Right kidney (tissue), 1 donor: ENCODE measurements around the gene EXOC2.
"Not testable (repeated sequence)": the region's sequence is repeated elsewhere in the genome, so short reads cannot be mapped to it uniquely, and the experiment has no call there.

ENCODE experiments used
- DNase-seq: peaks from one replicate; pipeline ENCODE4 v3.0.0-alpha.2; 2016

Gene EXOC2

DNA sequence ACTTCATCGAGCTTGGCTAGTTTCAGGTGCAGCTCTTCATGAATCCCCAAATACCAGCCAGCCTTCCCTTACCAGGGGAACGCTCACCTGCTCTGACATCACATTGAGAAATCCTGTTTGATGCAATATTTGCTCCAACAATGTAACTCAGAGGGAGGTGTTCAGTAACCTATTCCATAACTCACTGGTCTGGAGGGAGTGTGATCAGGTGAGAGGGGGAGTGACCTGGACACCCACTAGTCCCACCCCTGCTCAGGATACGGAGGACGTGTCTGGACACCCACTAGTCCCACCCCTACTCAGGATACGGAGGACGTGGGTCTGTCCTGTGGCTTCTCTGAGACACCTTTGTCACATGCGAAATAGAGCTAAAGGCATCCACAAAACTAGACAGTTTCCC lies 106.4 kb downstream of the EXOC2 start:
- no peak for DNase-seq

GRCh38 chr6:583635-584034 lies 109.3 kb downstream of the EXOC2 start:
- no peak for DNase-seq

- no peak for DNase-seq
These were observed 109.8 kb downstream of the EXOC2 start for GRCh38 chr6:583116-583515.

- DNase-seq, result no peak
These were observed 110.6 kb downstream of the EXOC2 start for GRCh38 chr6:582370-582769.

DNA sequence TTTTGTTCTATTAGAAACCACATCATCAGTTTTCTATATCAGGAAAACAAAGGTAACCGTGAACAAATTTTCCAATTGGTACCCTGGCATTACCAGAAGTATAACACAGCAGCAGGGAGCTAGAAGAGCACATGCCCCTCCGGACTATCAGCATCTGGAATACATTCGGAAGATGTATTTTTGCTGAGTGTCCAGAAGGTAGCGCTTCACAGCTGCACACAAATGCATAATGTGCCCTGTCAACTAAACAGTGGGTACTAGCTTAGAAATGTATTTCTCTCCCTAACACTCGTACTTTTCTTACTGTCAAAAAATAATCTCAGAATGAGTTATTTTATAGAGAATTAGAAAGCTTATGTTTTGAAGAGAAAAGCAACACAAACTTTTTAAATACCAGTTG lies 113.6 kb downstream of the EXOC2 start:
- DNase-seq, result no peak

DNA sequence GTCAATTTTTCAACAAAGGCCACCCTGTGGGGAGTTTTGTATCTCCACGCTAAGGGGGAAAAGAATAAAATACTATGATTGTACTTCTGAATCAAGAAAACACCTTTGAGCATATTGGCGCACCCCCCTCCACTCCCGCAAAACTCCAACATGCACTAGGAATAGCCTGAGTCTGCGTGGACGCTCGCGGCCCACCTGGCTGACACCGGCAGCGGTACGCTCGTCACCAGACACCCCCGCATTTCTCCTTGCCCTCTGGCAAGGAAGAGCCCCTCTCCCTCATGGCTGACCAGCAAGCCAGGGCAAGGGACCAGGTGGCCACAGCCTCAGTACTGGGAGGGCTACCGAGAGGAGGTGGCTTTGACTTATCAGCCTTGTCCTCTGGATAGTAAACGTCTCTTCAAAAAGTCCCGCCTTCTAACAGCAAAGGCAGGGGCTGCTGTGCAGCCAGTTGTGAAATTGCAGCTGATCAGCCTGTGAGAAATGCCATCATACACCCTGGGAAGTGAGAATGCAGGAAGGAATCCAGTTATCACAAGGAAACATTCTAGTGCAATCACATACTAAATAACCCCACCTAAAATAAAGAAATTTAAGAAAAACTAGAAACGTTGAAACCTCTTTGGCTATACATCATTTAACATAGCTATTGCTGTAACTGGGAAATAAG lies 120.2 kb downstream of the EXOC2 start:
- no peak for DNase-seq

DNA sequence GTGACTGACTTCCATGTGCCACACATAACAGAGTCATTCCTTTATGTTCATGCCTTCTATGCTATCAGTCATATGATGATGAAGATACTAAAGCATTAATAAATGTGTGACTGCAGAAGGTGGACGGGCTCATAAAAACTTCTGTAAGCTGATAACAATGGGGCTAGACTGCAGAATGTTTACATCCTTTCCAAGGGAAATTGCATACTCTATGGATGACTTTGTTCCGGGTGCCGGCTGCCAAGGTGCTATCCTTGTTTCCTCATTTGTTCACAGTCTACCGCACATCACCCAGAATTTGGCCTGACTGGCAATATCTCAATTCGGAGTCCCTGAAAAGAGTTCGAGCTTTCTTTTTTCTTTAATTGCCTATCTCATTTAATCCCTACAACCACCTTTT lies 121.0 kb downstream of the EXOC2 start:
- no peak for DNase-seq

- no peak for DNase-seq
These were observed 122.1 kb downstream of the EXOC2 start for GRCh38 chr6:570825-571224.

DNA sequence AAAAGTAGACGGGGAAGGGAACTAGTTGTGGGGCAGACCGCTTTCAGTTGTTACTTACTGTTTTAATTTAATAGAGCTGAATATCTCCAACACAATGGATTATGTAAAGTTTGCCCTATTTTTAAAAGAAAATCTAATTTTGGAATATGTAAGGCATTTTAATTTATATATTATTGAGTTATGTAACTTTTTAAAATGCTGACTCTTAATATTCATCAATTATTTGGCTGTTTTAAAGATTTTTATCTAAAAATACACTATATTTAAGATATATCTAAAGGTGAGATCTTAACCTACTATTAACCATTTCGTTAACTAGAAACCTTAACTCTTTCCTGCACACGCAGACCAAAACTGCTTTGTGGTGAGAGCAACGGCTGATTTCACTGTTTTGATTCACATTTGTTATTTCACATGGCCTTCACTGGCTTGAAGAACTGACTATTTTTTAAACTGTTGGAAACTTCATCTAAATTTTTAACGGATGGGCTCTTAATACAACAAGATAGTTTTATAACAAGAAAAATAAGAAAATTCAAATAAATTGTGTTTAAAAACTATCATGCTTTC lies 123.9 kb downstream of the EXOC2 start:
- DNase-seq, result no peak

DNA sequence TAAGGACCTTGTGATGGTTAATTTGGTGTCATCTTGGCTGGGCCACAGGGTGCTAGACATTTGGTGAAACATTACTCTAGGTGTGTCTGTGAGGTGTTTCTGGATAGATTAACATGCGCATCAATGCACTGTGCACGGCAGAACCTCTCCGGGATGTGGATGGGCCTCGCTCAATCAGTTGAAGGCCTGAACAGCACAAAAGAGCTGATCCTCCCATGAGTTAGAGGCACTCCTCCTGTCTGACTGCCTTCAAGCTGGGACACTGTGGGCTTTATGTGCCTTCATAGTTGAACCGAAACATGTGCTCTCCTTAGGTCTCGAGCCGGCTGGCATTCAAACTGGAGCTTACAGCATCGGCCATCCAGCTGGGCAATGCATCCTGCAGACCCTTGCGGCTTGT lies 124.9 kb downstream of the EXOC2 start:
- no peak for DNase-seq

GRCh38 chr6:563863-564262 lies 129.1 kb downstream of the EXOC2 start:
- no peak for DNase-seq

DNA sequence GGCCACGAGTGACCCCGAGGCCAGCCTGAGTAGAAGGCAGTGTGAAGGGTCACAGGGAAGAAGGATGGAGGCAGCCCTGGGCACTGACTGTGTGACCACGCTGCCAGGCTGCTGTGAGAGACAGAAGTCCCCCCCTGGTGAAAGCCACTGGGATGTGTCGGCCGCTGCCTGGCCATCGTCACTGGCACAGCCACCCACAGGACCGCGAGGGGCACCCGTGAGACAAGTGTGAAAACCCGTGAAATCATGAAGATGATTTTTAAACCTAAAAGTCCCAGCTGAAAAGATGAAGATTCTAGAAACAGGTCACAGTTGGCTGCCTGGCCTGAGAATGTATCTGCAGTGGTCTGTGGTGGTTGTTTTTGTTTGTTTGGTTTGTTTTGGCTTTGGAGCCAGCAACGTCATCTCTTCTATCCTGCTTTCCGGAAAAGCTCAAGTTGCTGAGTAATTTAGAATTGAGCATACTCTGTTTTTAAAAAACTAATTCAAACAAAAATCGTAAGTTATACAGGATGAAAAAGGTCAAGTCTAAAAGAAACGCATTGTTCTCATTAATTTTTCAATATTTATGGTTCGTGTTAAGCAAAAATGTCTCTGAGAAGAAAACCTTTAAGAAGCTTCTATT lies 130.8 kb downstream of the EXOC2 start:
- no peak for DNase-seq

DNA sequence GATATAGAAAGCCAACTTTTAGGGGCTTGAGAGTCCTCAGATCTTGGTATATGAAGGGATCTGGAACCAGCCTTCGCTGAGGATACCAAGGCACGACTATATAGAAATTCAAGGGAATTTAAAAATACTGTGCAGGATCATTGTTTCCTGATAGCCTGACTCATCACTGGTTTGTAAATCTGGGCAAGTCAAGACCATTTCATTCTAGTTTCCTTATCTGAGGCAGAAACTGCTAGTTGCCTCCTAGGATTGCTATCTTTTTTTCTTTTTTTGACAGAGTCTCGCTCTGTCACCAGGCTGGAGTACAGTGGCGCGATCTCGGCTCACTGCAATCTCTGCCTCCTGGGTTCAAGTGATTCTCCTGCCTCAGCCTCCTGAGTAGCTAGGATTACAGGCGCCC lies 131.6 kb downstream of the EXOC2 start:
- not testable (repeated sequence) for DNase-seq

DNA sequence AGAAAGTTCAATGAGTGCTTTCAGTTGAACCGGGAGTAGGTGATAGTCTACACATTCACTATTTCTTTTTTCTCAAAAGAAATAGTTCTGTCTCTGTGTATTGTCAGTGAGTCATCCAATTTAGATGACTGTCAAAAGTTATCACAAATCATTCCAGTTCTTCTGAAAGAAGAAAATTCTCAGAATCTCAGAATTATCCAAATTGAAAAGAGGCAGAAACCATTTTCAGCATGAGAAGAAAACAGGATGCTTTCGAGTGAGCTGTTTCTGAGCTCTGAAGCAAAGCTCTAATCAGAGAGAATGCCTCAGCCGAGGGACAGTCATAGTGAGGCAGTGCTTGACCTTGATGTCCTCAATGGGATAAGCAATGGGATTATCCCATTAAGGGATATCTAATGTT lies 134.0 kb downstream of the EXOC2 start:
- no peak for DNase-seq

DNA sequence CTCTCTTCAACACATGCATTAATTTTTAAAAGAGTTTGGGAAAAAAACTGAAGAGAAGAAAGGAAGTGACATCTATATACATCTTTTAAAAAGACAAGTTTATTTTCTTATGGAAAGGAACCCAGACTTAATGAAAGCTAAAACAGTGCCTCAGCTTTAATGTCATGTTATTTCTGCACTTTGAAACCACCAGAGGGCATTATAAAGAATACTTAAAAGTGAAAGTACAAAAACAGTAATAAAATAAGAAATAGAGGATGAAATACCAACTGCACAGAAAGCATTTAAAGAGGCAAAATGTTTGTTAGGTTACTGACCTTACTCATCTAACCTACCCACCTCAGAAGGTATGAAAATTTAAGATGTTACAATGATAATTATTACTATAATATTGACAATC lies 134.8 kb downstream of the EXOC2 start:
- DNase-seq, result no peak

GRCh38 chr6:551829-552350 lies 141.0 kb downstream of the EXOC2 start:
- no peak for DNase-seq

DNA sequence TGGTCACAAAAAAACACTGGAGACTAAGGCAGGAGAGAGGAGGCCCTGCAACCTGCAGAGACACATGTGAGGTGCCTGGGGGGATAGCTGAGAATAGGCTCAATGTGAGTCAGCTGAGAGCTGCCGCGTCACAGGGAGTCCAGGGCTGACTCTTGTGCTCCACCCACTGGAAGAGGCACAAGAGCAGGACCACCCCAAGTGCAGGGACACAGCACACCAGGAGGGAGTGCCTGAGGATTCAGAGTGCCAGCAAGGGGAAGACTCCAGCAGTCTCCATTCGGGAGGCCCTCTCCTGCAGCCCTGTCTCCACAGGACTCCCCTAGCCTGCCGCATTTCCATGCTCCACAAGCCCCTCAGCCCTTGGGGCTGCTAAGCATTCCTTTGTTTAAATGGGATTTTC lies 141.5 kb downstream of the EXOC2 start:
- no peak for DNase-seq

- DNase-seq, result no peak
These were observed 143.0 kb downstream of the EXOC2 start for GRCh38 chr6:549906-550305.

GRCh38 chr6:548517-548916 lies 144.4 kb downstream of the EXOC2 start:
- DNase-seq, result no peak

- no peak for DNase-seq
These were observed 144.8 kb downstream of the EXOC2 start for GRCh38 chr6:548091-548490.

DNA sequence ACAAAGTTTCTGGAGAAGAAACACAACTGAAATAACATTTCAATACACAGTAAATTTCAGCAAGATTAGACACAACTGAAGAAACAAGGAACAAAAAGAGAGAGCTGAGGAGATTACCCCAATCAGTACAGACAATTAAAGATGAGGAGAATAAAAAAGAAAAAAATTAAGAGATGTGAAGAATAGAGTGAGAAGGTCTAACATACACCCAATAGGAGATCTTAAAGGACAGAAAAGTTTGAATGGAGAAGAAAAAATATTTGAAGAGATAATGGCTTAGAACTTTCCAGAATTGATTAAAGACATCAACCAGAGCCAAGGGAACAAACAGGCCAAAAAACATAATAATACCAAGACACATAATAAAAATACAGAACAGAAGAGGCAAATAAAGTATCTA lies 152.4 kb downstream of the EXOC2 start:
- no peak for DNase-seq

DNA sequence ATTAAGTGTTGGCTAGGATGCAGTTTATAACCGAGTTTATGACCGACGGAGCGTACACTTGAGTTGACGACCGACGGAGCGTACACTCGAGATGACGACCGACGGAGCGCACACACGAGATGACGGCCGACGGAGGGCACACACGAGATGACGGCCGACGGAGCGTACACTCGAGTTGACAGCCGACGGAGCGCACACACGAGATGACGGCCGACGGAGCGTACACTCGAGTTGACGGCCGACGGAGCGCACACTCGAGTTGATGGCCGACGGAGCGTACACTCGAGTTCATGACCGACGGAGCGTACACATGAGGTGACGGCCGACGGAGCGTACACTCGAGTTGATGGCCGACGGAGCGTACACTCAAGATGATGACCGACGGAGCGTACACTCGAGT lies 155.8 kb downstream of the EXOC2 start:
- no peak for DNase-seq

DNA sequence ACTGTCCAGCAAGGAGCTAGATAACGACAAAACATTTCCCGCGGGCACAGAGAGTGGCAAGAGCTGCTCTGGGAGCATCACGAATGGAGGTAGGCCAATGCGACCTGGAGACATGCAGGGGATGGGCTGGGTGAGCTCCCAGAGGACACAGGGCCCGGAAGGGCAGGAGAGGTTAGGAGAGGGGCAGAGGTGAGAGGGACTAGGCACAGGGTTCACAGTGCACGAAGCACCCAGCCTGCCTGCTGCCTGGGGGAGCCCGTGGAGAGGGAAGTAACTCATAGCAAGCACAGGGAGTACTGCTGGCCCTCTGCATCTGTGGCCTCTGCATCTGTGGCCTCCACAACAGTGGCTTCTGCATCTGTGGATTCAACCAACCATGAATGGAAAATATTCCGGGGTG lies 162.5 kb downstream of the EXOC2 start:
- no peak for DNase-seq

GRCh38 chr6:528989-529388 lies 163.9 kb downstream of the EXOC2 start:
- DNase-seq, result no peak
